Immature natural killer cell (primary cell): ENCODE measurements around the gene HHEX. TPM values are rescaled to one million over a fixed set of nuclear protein-coding genes. Genes with fewer than 3 reads are reported as not detected.

Experiments
- DNase-seq, 3 donors: peaks; one replicate each; pipeline ENCODE4 v3.0.0; 2022; ENCODE audit warnings: mixed read lengths in 1 of 3
- H3K27ac Mint-ChIP-seq, 6 donors: one replicate each; pipeline ENCODE4 v1.8.0; 2020; ENCODE audit warnings: mixed read lengths in 6 of 6, mild to moderate bottlenecking in 5 of 6, inconsistent platforms in 4 of 6, moderate library complexity in 3 of 6
- H3K27me3 Mint-ChIP-seq, 3 donors: one replicate each; pipeline ENCODE4 v1.8.0; 2020 to 2021; ENCODE audit warnings: low read depth in 3 of 3, mild to moderate bottlenecking in 3 of 3, mixed read lengths in 3 of 3, moderate library complexity in 3 of 3, inconsistent platforms in 1 of 3
- H3K36me3 Mint-ChIP-seq, 3 donors: one replicate each; pipeline ENCODE4 v1.8.0; 2020; ENCODE audit warnings: mixed read lengths in 3 of 3, inconsistent platforms in 2 of 3, mild to moderate bottlenecking in 2 of 3
- H3K4me1 Mint-ChIP-seq, 2 donors: one replicate each; pipeline ENCODE4 v1.8.0; 2020; ENCODE audit warnings: inconsistent platforms in 2 of 2, mild to moderate bottlenecking in 2 of 2, mixed read lengths in 2 of 2, moderate library complexity in 1 of 2
- H3K4me3 Mint-ChIP-seq, 5 donors: one replicate each; pipeline ENCODE4 v1.8.0; 2020; ENCODE audit warnings: mild to moderate bottlenecking in 5 of 5, mixed read lengths in 5 of 5, inconsistent platforms in 3 of 5, moderate library complexity in 3 of 5
- H3K9me3 Mint-ChIP-seq, 6 donors: one replicate each; pipeline ENCODE4 v1.8.0; 2020; ENCODE audit warnings: mild to moderate bottlenecking in 6 of 6, mixed read lengths in 6 of 6, inconsistent platforms in 4 of 6, moderate library complexity in 3 of 6
- polyA plus RNA-seq, 3 donors: library from polyadenylated mRNA; unstranded; fragments of 300-500 nt; fragmentation: Illumina TruSeq; gene quantifications; one replicate each; pipeline ENCODE4 v1.2.3, GENCODE V29; 2021

HHEX gene
- polyA plus RNA-seq, 3 donors from 2014 or later = 5.5 to 9.0 (median 7.3) TPM

GRCh38 chr10:92688573-92688926 is 1.2 kb upstream of the HHEX start:
- H3K4me1 Mint-ChIP-seq = peaks cover 22 to 38% of the 10 kb centered on the region in 2 donors
- no peak for DNase-seq
- H3K36me3 Mint-ChIP-seq = peaks cover 0 to 5% (median 0%) of the 10 kb centered on the region in 3 donors
- peaks cover 12 to 32% (median 18%) of the 10 kb centered on the region in 3 donors for H3K27me3 Mint-ChIP-seq
- peak overlapping the region; percentile 82 to 90 (median 87) for H3K4me3 Mint-ChIP-seq
- H3K9me3 Mint-ChIP-seq = no peaks in the 10 kb centered on the region
- H3K27ac Mint-ChIP-seq = peak overlapping the region; percentile 24 to 86 (median 56)

GRCh38 chr10:92688927-92689662 is 660 bp upstream of the HHEX start:
- peaks cover 0 to 7% (median 2%) of the 10 kb centered on the region in 3 donors for H3K36me3 Mint-ChIP-seq
- peak overlapping the region; percentile 82 to 90 (median 87) for H3K4me3 Mint-ChIP-seq
- DNase-seq = no peak
- H3K4me1 Mint-ChIP-seq = peaks cover 22 to 38% of the 10 kb centered on the region in 2 donors
- H3K27ac Mint-ChIP-seq = peak overlapping the region; percentile 24 to 86 (median 56)
- H3K27me3 Mint-ChIP-seq = peaks cover 12 to 32% (median 19%) of the 10 kb centered on the region in 3 donors
- H3K9me3 Mint-ChIP-seq = no peaks in the 10 kb centered on the region

GRCh38 chr10:92690211-92690914 is 608 bp downstream of the HHEX start:
- H3K27ac Mint-ChIP-seq = peak overlapping the region; percentile 72 to 93 (median 89)

GRCh38 chr10:92690915-92691590 is 1.3 kb downstream of the HHEX start:
- Mint-ChIP-seq H3K27me3 (peaks cover 12 to 32% (median 23%) of the 10 kb centered on the region in 3 donors), H3K4me1 (peaks cover 22 to 38% of the 10 kb centered on the region in 2 donors)
- DNase-seq = peak in 1 of 3 donors; percentile 42

More at GRCh38 chr10:92690211-92690914, 608 bp downstream of the HHEX start:
- H3K36me3 Mint-ChIP-seq = peaks cover 4 to 18% (median 8%) of the 10 kb centered on the region in 3 donors
- peak overlapping the region; percentile 82 to 91 (median 87) for H3K4me3 Mint-ChIP-seq
- peak; percentile 86 to 87 (median 86) for DNase-seq
- H3K4me1 Mint-ChIP-seq = peaks cover 22 to 38% of the 10 kb centered on the region in 2 donors
- H3K27me3 Mint-ChIP-seq = peaks cover 12 to 32% (median 21%) of the 10 kb centered on the region in 3 donors
- H3K9me3 Mint-ChIP-seq = no peaks in the 10 kb centered on the region

GRCh38 chr10:92691591-92692079 is 1.9 kb downstream of the HHEX start:
- Mint-ChIP-seq H3K27ac (peak overlapping the region; percentile 63 to 93 (median 89)), H3K36me3 (peaks cover 5 to 20% (median 8%) of the 10 kb centered on the region in 3 donors), H3K9me3 (no peaks in the 10 kb centered on the region), H3K4me1 (peaks cover 22 to 38% of the 10 kb centered on the region in 2 donors), H3K27me3 (peaks cover 12 to 32% (median 26%) of the 10 kb centered on the region in 3 donors), H3K4me3 (peak overlapping the region; percentile 82 to 91 (median 87))
- DNase-seq = peak; percentile 76 to 80 (median 80)

More at GRCh38 chr10:92690915-92691590, 1.3 kb downstream of the HHEX start:
- Mint-ChIP-seq H3K4me3 (peak overlapping the region; percentile 82 to 91 (median 87)), H3K9me3 (no peaks in the 10 kb centered on the region), H3K36me3 (peaks cover 5 to 20% (median 8%) of the 10 kb centered on the region in 3 donors), H3K27ac (peak overlapping the region; percentile 72 to 93 (median 89))

GRCh38 chr10:92692080-92692671 is 2.4 kb downstream of the HHEX start:
- Mint-ChIP-seq H3K9me3 (no peaks in the 10 kb centered on the region), H3K27ac (peak overlapping the region in 5 of 6 donors; percentile 80 to 93 (median 89)), H3K4me3 (peak overlapping the region; percentile 82 to 91 (median 87)), H3K4me1 (peaks cover 22 to 40% of the 10 kb centered on the region in 2 donors), H3K27me3 (peaks cover 12 to 35% (median 26%) of the 10 kb centered on the region in 3 donors), H3K36me3 (peaks cover 5 to 20% (median 8%) of the 10 kb centered on the region in 3 donors)
- DNase-seq = no peak

- Mint-ChIP-seq H3K36me3 (peaks cover 5 to 20% (median 8%) of the 10 kb centered on the region in 3 donors), H3K4me1 (peaks cover 30 to 47% of the 10 kb centered on the region in 2 donors), H3K27ac (peak overlapping the region in 1 of 6 donors; percentile 31), H3K9me3 (no peaks in the 10 kb centered on the region), H3K27me3 (peaks cover 12 to 37% (median 26%) of the 10 kb centered on the region in 3 donors), H3K4me3 (peak overlapping the region; percentile 9 to 91 (median 52))
- no peak for DNase-seq
These were observed 3.2 kb downstream of the HHEX start for GRCh38 chr10:92692697-92693533.

GRCh38 chr10:92693534-92693893 is 3.8 kb downstream of the HHEX start:
- Mint-ChIP-seq H3K4me3 (no peak overlapping the region), H3K36me3 (peaks cover 5 to 20% (median 8%) of the 10 kb centered on the region in 3 donors), H3K27me3 (peaks cover 12 to 38% (median 28%) of the 10 kb centered on the region in 3 donors), H3K27ac (no peak overlapping the region), H3K4me1 (peaks cover 33 to 49% of the 10 kb centered on the region in 2 donors), H3K9me3 (no peaks in the 10 kb centered on the region)
- no peak for DNase-seq

GRCh38 chr10:92695679-92696605 is 6.2 kb downstream of the HHEX start:
- no peaks in the 10 kb centered on the region for H3K9me3 Mint-ChIP-seq
- no peak overlapping the region for H3K27ac Mint-ChIP-seq
- H3K4me1 Mint-ChIP-seq = peaks cover 37 to 53% of the 10 kb centered on the region in 2 donors
- no peak for DNase-seq
- peaks cover 20 to 37% (median 33%) of the 10 kb centered on the region in 3 donors for H3K27me3 Mint-ChIP-seq
- H3K36me3 Mint-ChIP-seq = peaks cover 5 to 20% (median 8%) of the 10 kb centered on the region in 3 donors
- H3K4me3 Mint-ChIP-seq = no peak overlapping the region

GRCh38 chr10:92696606-92697383 is 7.0 kb downstream of the HHEX start:
- Mint-ChIP-seq H3K9me3 (no peaks in the 10 kb centered on the region), H3K27me3 (peaks cover 21 to 34% (median 31%) of the 10 kb centered on the region in 3 donors), H3K4me3 (no peak overlapping the region), H3K27ac (no peak overlapping the region), H3K36me3 (peaks cover 5 to 17% (median 8%) of the 10 kb centered on the region in 3 donors), H3K4me1 (peaks cover 29 to 45% of the 10 kb centered on the region in 2 donors)
- no peak for DNase-seq
